COLO668 (cell line): Measurements from ENCODE around the gene C16orf95.
"Not testable (repeated sequence)": the region's sequence is repeated elsewhere in the genome, so short reads cannot be mapped to it uniquely, and the experiment has no call there.

Experiments used
- DNase-seq: peaks from one replicate; lab custom pipeline; 2025; ENCODE audit not compliant: unreplicated experiment; lab: John Stamatoyannopoulos, UW

The C16orf95 gene

GRCh38 chr16:87347932-87348615 is 30.9 kb upstream of the C16orf95 start:
- no peak for DNase-seq

DNA sequence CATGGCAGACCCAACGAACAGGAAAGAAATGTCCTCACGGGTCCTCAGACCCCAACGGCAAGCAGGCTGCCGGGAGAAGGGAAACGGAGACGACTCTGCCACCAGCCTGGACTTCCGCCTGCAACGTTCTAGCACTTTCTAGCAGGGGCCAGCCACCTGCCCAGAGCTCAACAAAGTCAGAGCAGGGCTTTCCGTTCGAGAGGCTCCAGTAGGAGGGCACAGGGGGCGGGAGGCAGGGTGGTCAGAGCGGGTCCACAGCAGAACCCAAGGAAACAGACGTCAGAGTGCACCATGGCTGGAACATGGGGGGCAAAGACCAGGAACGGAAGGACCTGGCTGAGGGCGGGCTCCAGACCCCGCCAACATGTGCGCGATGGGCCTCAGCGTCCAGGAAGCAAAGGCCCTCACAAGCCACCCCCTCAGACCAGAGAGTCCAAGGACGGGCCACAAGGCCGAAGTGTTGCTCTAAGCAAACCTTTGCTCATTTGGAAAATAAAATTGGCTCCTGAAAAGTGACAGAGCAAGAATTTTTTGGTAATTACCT is 29.4 kb upstream of the C16orf95 start:
- no peak for DNase-seq

GRCh38 chr16:87345726-87346424 is 28.7 kb upstream of the C16orf95 start:
- no peak for DNase-seq

- DNase-seq: peak; percentile 58
Observed at GRCh38 chr16:87344931-87345631, 27.9 kb upstream of the C16orf95 start.

GRCh38 chr16:87344165-87344930 is 27.2 kb upstream of the C16orf95 start:
- DNase-seq: no peak

DNA sequence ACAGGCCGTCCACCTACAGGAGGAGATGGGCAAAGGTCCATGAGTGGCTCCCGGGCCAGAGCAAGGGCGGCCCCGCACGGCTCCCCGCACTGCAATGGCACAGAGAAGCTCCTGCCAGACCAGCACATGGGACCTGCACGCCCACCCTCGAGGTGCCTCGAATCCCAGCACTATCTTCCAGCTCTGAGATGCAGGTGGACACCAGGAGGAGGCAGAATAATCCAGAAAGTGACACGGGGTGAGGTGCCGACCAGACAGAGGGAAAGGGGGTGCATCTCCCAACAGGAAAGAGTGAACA is 26.5 kb upstream of the C16orf95 start:
- DNase-seq: no peak

DNA sequence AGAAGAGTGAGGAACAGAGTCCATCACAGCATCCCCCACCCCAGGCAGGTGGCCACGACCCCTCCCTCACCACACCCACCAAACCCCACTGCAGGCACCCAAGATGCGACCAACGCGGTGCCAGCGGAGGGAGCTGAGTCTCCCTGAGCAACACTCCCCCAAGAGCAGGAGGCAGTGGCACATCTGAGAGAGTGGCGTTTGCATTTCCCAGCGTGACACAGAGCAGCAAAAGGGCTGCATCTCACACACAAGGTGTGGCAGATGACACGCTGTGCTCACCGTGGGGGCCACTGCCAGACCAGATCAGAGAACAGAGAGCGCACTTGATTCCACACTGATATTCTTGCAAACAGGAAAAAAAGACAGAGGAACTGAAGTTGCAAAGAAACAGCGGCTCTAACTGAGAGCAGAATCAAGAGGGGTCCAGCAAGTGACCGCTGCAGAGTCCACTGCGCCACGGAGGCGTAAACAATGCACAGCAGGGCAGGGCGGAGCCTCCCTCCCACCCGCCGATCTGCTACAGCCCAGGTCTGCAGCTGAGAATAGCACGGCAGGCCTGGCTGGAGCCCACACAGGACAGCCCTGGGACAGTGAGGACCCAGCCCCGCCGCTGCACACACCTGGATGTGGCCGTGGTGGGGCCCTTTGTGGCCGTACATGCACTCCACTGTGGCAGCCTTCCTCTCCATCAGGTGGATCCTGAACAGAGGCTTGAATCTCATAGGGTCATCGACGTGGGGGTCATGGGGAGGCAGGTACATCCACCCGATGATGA is 26.0 kb upstream of the C16orf95 start:
- no peak for DNase-seq

DNA sequence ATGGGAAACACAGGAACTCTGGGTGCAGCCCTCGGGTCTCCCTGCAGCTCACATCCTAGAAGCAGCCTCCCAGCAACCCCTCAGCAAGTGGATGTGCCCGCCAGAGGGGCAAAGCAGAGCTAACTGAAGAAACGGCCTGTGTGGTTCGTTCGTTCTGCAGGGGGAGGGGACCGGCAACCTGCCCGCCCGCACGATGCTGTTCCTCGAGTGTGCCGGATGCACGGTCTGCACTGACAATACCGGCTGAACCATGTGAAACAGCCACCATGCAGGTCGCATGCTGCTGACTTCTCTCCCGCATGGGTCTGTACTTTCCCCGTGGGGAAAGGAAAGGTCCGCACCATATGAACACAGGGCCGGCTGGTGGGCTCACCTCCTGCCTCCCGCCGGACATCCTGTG is 25.3 kb upstream of the C16orf95 start:
- DNase-seq: no peak

GRCh38 chr16:87340198-87340597 is 23.0 kb upstream of the C16orf95 start:
- no peak for DNase-seq

GRCh38 chr16:87339724-87340105 is 22.5 kb upstream of the C16orf95 start:
- not testable (repeated sequence) for DNase-seq

GRCh38 chr16:87339086-87339723 is 22.0 kb upstream of the C16orf95 start:
- DNase-seq: no peak

DNA sequence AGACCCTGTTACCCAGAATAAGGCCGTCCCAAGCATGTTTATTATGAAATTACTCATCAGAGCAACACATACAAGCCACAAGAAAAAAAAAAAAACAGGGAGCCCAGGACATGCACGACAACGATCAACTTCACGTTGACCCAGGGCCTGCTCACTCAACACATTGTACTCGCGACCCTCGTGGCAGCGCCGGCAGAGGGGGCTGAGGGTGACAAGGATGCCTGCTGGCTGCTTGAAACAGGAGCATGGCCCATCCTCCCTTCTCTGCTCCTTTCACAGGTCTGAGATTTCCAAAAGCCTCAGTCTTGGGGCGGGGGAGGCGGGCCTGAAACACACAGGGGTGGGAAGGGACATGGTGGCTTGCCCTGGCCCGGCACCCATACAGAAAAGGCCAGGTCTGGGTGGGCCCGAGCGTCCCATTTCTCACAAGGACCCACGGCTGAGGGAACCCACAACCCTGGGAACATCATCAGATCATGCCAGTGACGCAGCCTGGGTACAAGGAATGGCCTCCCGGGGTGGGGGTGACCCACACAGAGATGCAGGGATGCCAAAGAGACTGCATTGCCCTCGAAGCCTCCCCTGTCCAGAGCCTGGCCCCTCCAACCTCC is 21.1 kb upstream of the C16orf95 start:
- no peak for DNase-seq

GRCh38 chr16:87337262-87337771 is 20.1 kb upstream of the C16orf95 start:
- no peak for DNase-seq

DNA sequence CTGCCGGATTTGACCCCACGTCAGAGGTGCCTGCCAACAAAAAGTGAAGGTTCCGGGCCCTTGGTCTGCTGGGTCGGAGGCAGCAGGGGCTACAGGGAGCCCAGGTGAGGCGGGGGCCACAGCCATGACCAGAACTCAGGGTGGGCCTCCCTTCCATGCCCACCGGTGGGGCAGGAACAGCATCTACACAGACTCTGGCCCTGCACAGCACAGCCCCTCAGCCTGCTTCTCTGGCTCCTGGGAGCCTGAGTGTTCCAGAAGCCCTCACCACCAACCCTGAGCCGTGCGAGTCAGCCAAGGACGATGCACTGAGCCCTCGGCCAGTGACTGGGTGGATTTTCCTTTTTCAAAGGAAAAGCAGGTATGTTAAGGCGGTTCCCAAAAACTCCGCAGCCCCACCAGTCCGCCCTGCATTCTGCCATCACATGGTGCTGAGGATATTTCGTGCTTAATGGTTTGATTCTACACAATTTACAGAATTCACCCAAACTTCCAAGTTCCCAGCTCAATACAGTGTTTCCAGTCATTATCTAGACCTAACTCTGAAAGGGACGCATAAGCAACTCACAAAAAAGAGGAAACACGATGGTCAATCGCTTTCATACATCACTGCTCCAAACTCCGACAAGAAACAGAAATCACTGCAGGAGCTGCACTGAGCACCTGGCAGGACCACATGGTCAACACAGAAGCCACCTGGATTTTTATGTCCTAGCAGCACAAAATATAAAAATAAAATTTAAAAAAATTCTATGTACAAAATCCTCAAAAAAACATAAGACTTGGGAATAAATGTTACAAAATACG is 19.4 kb upstream of the C16orf95 start:
- DNase-seq: no peak

- no peak for DNase-seq
Observed at GRCh38 chr16:87335625-87336433, 18.6 kb upstream of the C16orf95 start.

GRCh38 chr16:87334651-87335624 is 17.7 kb upstream of the C16orf95 start:
- DNase-seq: no peak
